IMR-90 (cell line): ENCODE results near the gene TFRC. TPM values are rescaled to one million over a fixed set of nuclear protein-coding genes. Genes with fewer than 3 reads are reported as not detected.
A peak's percentile ranks its signal among the peaks of the same experiment; 100 is the strongest.

Experiments
- ATAC-seq: fragments of 200-7000 bp; cut with Tn5 transposase; 2 replicates; pipeline ENCODE4 v1.9.1; 2020; ENCODE audit warnings: low read depth, mild to moderate bottlenecking, moderate library complexity
- BruUV-seq: library from RNA; stranded (reverse); fragments of 400-500 nt; replicated peaks from 2 replicates; lab custom pipeline; 2021; lab: Mats Ljungman, UMichigan
- CTCF ChIA-PET: fragments of 300-600 bp; formaldehyde crosslinking; extraction: SDS; loops from one replicate; lab custom pipeline; 2021; ENCODE audit warnings: antibody characterized with exemption; lab: Yijun Ruan, JAX
- POLR2A ChIA-PET: fragments of 300-600 bp; sonication (Branson Sonifier 250); formaldehyde crosslinking; loops from one replicate; lab custom pipeline; 2022; ENCODE audit warnings: antibody characterized with exemption; ENCODE audit not compliant: unreplicated experiment; lab: Charles Lee
- DNase-seq: peaks from one replicate; pipeline ENCODE4 v3.0.0; 2013
- H2AFZ ChIP-seq: replicated peaks from 2 replicates; pipeline ENCODE3; 2013; ENCODE audit warnings: low read length, mild to moderate bottlenecking; ENCODE audit not compliant: poor library complexity
- H2AK5ac ChIP-seq: 2 replicates; pipeline ENCODE4 v1.6.1; 2013; ENCODE audit warnings: low read depth, low read length, inconsistent platforms
- H2AK9ac ChIP-seq: replicated peaks from 2 replicates; pipeline ENCODE3; 2013; ENCODE audit warnings: mild to moderate bottlenecking, low read depth, low read length, moderate library complexity; ENCODE audit not compliant: poor library complexity
- H2BK120ac ChIP-seq: 2 replicates; pipeline ENCODE4 v1.6.1; 2013; ENCODE audit warnings: low read depth, low read length, inconsistent platforms
- H2BK15ac ChIP-seq: 3 replicates; pipeline ENCODE4 v1.6.1; 2013; ENCODE audit warnings: low read depth, low read length, inconsistent platforms
- H2BK20ac ChIP-seq: 2 replicates; pipeline ENCODE4 v1.6.1; 2013; ENCODE audit warnings: low read depth, mild to moderate bottlenecking, inconsistent platforms, low read length, moderate library complexity
- H2BK5ac ChIP-seq: 2 replicates; pipeline ENCODE4 v1.6.1; 2013; ENCODE audit warnings: mild to moderate bottlenecking, low read depth, low read length, inconsistent platforms; ENCODE audit not compliant: poor library complexity, severe bottlenecking
- H3K14ac ChIP-seq: replicated peaks from 2 replicates; pipeline ENCODE4 v1.6.1; 2013; ENCODE audit warnings: low read depth, low read length, inconsistent platforms
- H3K18ac ChIP-seq: 2 replicates; pipeline ENCODE4 v1.6.1; 2013; ENCODE audit warnings: low read depth, low read length, control low read depth
- H3K23ac ChIP-seq: 2 replicates; pipeline ENCODE4 v1.6.1; 2013; ENCODE audit warnings: low read depth, low read length, inconsistent platforms
- H3K27ac ChIP-seq: 2 replicates; pipeline ENCODE4 v1.5.1; 2013; ENCODE audit warnings: mild to moderate bottlenecking, control low read depth, low read length; ENCODE audit not compliant: insufficient read depth
- H3K27me3 ChIP-seq: 2 replicates; pipeline ENCODE4 v1.6.1; 2013; ENCODE audit warnings: low read length; ENCODE audit not compliant: control insufficient read depth, insufficient read depth
- H3K36me3 ChIP-seq: 2 replicates; pipeline ENCODE4 v1.6.1; 2013; ENCODE audit warnings: low read length, mixed read lengths; ENCODE audit not compliant: control insufficient read depth, insufficient read depth
- H3K4ac ChIP-seq: 2 replicates; pipeline ENCODE4 v1.6.1; 2013; ENCODE audit warnings: low read depth, low read length, inconsistent platforms
- H3K4me1 ChIP-seq: 2 replicates; pipeline ENCODE4 v1.6.1; 2013; ENCODE audit warnings: low read length, mixed read lengths; ENCODE audit not compliant: control insufficient read depth, insufficient read depth
- H3K4me2 ChIP-seq: 2 replicates; pipeline ENCODE4 v1.6.1; 2013; ENCODE audit warnings: low read depth, mild to moderate bottlenecking, control low read depth, low read length, moderate library complexity
- H3K4me3 ChIP-seq: 2 replicates; pipeline ENCODE4 v1.5.1; 2013; ENCODE audit warnings: low read depth, mild to moderate bottlenecking, control low read depth, low read length, moderate library complexity; ENCODE audit not compliant: insufficient read depth
- H3K56ac ChIP-seq: 2 replicates; pipeline ENCODE4 v1.6.1; 2013; ENCODE audit warnings: low read length, inconsistent platforms; ENCODE audit not compliant: insufficient read depth; ENCODE audit errors: extremely low read depth
- H3K79me1 ChIP-seq, 2 experiments: 2 replicates each; pipeline ENCODE4 v1.6.1; 2013; ENCODE audit warnings: low read length in 2 of 2, inconsistent platforms in 1 of 2, low read depth in 1 of 2
- H3K9ac ChIP-seq: 2 replicates; pipeline ENCODE4 v1.6.1; 2013; ENCODE audit warnings: low read depth, low read length, control low read depth
- H3K9me1 ChIP-seq: 2 replicates; pipeline ENCODE4 v1.6.1; 2013; ENCODE audit warnings: low read length, inconsistent platforms; ENCODE audit not compliant: insufficient read depth
- H3K9me3 ChIP-seq: 2 replicates; pipeline ENCODE4 v1.6.1; 2013; ENCODE audit warnings: low read length; ENCODE audit not compliant: control insufficient read depth, insufficient read depth
- H4K20me1 ChIP-seq: 2 replicates; pipeline ENCODE4 v1.6.1; 2013; ENCODE audit warnings: low read length, inconsistent platforms; ENCODE audit not compliant: insufficient read depth
- H4K5ac ChIP-seq: 2 replicates; pipeline ENCODE4 v1.6.1; 2013; ENCODE audit warnings: mild to moderate bottlenecking, low read depth, low read length, control low read depth
- H4K8ac ChIP-seq, 2 experiments: 2 replicates each; pipeline ENCODE4 v1.6.1; 2013; ENCODE audit warnings: low read depth in 2 of 2, low read length in 2 of 2, control low read depth in 1 of 2, inconsistent platforms in 1 of 2
- H4K91ac ChIP-seq: 2 replicates; pipeline ENCODE4 v1.6.1; 2013; ENCODE audit warnings: low read depth, low read length, inconsistent platforms; ENCODE audit not compliant: insufficient read depth
- BHLHE40 ChIP-seq: fragments of 150-350 bp; IDR thresholded peaks from 2 replicates; pipeline ENCODE4 v1.6.1; 2016; ENCODE audit warnings: mild to moderate bottlenecking, low read depth, low read length
- MAZ ChIP-seq: IDR thresholded peaks from 2 replicates; pipeline ENCODE4 v1.6.1; 2012; ENCODE audit warnings: low read depth, mild to moderate bottlenecking, low read length, improper control_type of control experiment, moderate library complexity, borderline replicate concordance
- MXI1 ChIP-seq: IDR thresholded peaks from 2 replicates; pipeline ENCODE4 v1.6.1; 2012; ENCODE audit warnings: low read depth, mild to moderate bottlenecking, low read length, moderate library complexity, borderline replicate concordance
- NFE2L2 ChIP-seq: fragments of 150-350 bp; IDR thresholded peaks from 2 replicates; pipeline ENCODE4 v1.6.1; 2016; ENCODE audit warnings: low read depth, mild to moderate bottlenecking, low read length
- dilution Hi-C: fragments of 300-500 bp; cut with HindIII; formaldehyde crosslinking; loops from one replicate; pipeline ENCODE4 v1.14.3; 2018; ENCODE audit warnings: low sequenced_read_pairs; ENCODE audit not compliant: unreplicated experiment
- in situ Hi-C: fragments of 300-500 bp; cut with MboI; formaldehyde crosslinking; loops from 3 replicates; pipeline ENCODE4 v1.14.3; 2019; ENCODE audit warnings: low sequenced_read_pairs, inconsistent platforms, mixed read lengths
- intact Hi-C: fragments of 100-400 bp; cut with micrococcal nuclease; formaldehyde crosslinking; loops from 2 replicates; pipeline ENCODE4 v1.10.0; 2022
- polyA plus RNA-seq, 3 experiments: library from polyadenylated mRNA; depleted of rRNA; stranded (reverse); fragments of >200 nt; gene quantifications; 2 replicates each; pipeline ENCODE4 v1.2.3, GENCODE V29; 2012; ENCODE audit warnings: low replicate concordance in 1 of 3
- total RNA-seq: library from RNA; depleted of rRNA; stranded (reverse); fragments of >200 nt; gene quantifications from 2 replicates; pipeline ENCODE4 v1.2.3, GENCODE V29; 2012

Gene TFRC
- total and polyA plus RNA-seq, 2 of the 4 experiments (the other 2 are of a cell fraction) = 78.6 to 156 TPM

DNA sequence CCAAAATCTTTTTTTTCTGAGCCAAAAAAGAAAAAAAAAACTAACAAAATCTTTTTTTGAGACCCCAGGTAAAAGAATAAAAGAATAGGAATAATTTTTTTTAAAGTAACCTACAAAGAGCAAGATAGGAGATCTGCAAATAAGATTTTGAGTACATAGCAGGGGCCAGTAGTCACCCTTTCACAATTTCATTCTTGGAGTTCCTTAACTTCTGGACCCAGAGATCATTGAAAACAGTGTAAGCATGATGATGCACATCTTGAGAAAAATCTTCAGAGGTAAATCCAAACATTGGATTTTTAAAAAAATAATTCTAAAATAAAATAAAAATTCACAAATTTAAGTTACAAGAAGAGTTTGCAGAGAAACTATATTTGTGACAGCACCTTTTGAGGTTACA lies 18.8 kb downstream of the TFRC start:
- Histone ChIP-seq H3K9me3 (no peaks in the 10 kb centered on the region), H3K9ac (no peak overlapping the region), H3K14ac (no peak overlapping the region; the same call in 1 of the 2 replicates), H4K91ac (no peak overlapping the region), H2BK5ac (peak overlapping the region; percentile 99), H2AK5ac (no peak overlapping the region), H4K5ac (peak overlapping the region; percentile 67), H2AFZ (no peak overlapping the region), H3K4me1 (peaks cover 10% of the 10 kb centered on the region), H3K18ac (peak overlapping the region; percentile 57; the same call in 1 of the 2 replicates), H2BK20ac (no peak overlapping the region), H3K36me3 (peaks cover 42% of the 10 kb centered on the region), H3K79me1 (peaks cover 3 to 9% of the 10 kb centered on the region in 2 experiments; a peak in 2 of 4 replicates), H3K4me3 (no peak overlapping the region), H3K23ac (peak overlapping the region; percentile 78; the same call in 1 of the 2 replicates), H4K8ac (peak overlapping the region in 1 of 2 experiments; percentile 28; a peak in 1 of 4 replicates), H3K9me1 (no peaks in the 10 kb centered on the region), H3K4ac (no peak overlapping the region), H2AK9ac (no peak overlapping the region), H2BK15ac (no peak overlapping the region), H3K27me3 (no peaks in the 10 kb centered on the region), H4K20me1 (no peaks in the 10 kb centered on the region; the same call in 1 of the 2 replicates), H3K56ac (no peak overlapping the region), H3K4me2 (peak overlapping the region; percentile 28; the same call in 1 of the 2 replicates), H3K27ac (peak overlapping the region; percentile 41; the same call in 1 of the 2 replicates), H2BK120ac (no peak overlapping the region)
- ATAC-seq (peak; percentile 77), DNase-seq (peak; percentile 68)
- ChIA-PET CTCF (interaction anchor here (1.6 kb wide), 1 partner anchor 10 kb away, joined by 8 read pairs; no protein-coding TSS in a partner anchor), POLR2A (no interaction called here)
- in situ Hi-C loops (no loop called here), dilution Hi-C loops (loop anchor here (25.0 kb wide), 1 partner anchor 124 kb away; no protein-coding TSS in a partner anchor), intact Hi-C loops (no loop called here)
- TF ChIP-seq BHLHE40 = no peak
- no peak for TF ChIP-seq MAZ
- TF ChIP-seq MXI1 = no peak
- peak; percentile 74; the same call in 1 of the 2 replicates for TF ChIP-seq NFE2L2
- no TSS peak for BruUV-seq
